D341Med (cell line): ENCODE data around the gene CBX6.

Source experiments
- DNase-seq: peaks from one replicate; pipeline ENCODE4 v3.0.0; 2012; ENCODE audit warnings: low spot score

CBX6 gene

DNA sequence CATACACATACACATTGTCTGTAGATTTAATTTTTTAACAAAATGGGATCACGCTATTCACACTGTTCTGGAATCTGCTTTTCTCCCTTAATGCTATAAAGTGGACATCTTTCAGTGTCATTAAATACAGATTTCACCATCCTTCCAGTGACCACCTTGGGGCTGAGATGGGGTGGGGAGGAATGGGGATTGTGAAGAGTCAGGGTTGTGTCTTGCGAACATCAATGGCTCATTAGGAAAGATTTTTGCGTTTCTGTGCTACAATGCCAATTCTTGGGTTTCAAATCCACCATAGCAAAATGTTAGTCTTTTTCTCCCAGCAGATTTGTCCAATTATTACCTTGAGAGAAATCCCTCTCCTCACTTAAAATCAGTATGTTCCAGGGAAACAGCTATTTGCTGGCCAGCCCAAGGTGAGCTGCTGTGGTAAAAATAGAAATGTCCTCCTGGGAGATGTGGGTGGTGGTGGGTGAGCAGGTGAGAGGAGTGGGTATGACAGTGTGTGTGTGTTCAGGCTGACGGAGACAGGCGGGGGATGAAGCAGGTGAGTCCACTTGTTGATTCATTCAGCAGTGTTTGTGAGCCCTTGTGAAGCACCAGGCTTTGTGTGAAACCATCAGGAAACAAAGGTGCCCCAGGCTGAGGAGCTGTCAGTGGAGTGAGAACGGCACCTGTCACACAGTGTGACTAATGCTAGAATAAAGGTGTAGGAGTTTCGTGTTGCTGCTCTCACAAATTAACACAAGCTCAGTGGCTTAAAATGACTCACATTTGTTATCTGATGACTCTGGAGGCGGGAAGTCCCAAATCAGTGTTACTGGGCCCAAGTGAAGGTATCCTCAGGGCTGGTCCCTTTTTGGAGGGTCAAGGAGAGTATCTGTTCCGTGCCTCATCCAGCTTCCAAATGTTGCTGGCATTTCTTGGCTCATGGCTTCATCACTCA, 1.7 kb upstream of the CBX6 start:
- no peak for DNase-seq

DNA sequence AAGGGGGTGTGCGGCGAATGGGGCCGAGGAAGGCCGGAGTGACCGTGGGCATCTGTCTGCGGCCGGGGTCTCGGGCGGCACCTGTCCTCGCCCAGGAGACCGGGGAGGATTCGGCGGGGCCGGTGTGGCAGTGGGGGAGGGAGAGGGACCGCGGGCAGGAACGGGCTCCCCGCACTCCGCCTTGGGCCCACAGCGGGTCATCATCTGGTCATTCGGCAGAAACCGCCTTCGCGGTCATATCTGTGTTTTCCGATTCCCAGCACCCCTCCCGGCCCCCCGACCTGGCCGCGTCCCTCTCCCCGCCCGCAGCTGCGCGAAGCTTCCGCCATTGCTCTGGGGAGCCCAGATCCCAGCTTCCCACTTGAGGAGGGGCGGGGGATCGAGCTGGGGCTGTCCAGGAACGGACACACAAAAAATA, 824 bp upstream of the CBX6 start:
- peak; percentile 44 for DNase-seq

DNA sequence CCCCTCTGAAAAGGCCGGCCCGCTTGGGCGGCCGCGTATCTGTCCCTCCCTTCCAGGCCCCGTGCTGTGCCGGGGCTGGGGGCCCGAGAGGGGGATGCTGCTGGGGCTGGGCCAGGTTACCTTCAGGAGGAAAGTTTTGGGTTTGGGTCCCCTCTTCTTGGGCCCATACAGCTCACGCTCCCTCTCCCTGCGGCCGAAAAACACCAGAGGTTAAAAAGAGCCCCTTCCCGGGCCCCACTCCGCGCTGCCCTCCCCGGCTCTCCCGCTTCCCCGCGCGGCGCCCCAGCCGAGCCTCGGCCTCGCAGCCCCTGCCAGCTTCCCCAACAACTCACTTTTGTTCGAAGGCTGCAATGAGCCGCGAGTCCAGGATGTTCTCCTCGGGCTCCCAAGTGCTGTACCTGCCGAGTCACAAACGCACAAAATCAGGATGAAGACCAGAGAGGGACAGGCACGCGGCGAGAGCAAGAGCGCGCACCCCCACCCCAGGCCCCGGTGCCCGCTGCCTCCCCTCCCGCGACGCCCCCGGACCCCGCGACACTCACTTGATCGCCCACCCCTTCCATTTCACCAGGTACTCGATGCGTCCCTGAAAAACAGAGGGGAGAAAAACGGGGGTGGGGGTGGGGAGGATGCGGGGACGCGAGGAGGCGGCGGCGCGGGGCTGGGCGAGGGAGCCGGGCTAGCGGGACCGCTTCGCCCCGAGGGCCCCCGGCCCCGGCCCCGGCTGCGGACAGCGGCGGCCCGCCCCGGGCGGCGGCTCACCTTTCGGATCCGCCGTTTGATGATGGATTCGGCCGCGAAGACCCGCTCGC, 450 bp downstream of the CBX6 start:
- DNase-seq: peak; percentile 51

DNA sequence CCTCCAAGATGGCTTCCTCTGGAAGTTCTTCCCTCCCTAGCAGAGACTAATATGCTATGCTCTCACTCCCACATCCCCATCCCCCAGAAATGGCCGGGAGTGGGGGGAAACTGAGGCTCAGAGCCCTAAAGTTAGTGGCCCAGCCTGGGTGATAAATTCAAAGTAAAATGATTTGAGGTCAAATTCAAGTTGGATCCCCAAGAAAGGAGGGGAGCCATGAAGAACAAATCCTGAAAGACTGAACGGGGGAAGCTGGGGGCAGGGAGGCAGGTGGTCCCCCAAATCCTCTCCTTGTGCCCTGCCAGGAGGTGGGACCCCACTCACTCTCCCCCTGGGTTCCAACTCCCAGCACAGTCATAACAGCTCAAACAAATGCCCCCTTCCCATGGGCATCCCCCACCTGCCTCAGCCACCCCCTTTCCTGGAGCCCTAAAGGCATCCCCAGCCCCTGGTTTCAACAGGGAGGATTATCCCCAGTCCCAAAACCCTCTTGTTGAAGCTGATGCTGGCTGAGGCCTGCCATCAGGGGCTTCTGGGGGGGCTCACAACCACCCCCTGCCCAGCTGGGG, 1.1 kb downstream of the CBX6 start:
- no peak for DNase-seq

DNA sequence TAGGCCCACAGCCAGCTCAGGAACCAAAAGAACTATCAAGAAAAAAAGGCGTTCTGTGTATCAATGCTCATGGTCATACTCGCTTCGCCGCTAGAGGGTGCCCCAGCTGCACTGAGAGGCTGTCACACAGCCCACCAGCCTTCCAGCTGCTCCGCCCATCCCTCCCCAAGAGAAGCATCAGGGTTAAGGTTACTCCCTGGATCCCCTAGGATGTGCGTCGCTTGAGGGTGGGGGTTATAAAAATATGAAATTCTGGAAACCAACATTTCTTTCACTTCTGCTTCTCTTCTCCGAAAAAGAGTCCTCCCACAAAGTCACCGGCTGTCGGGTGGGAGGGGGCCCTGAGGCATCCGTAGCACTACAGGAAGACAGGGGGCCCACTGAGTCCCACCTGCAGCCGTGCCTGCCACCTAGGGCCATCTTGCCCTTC, 1.7 kb downstream of the CBX6 start:
- peak; percentile 80 for DNase-seq

DNA sequence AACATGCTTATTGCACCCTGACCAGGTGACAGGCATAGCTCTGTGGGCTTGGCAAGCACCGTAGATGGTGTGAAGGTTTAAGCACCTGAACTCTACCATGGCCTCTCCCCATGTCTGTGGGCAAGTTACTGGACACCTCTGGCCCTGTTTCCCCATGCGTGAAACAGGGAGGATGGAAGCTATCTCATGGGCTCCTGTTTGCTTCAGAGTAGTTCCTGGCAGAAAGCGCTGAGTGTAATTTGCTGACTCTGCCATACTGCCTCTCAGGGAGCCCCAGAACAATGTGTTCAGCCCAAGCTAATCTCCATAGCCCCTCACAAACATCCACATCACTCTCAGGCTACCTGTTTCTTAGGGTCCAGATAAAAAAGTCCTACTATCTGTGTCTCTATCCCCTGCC, 2.4 kb downstream of the CBX6 start:
- DNase-seq: no peak

DNA sequence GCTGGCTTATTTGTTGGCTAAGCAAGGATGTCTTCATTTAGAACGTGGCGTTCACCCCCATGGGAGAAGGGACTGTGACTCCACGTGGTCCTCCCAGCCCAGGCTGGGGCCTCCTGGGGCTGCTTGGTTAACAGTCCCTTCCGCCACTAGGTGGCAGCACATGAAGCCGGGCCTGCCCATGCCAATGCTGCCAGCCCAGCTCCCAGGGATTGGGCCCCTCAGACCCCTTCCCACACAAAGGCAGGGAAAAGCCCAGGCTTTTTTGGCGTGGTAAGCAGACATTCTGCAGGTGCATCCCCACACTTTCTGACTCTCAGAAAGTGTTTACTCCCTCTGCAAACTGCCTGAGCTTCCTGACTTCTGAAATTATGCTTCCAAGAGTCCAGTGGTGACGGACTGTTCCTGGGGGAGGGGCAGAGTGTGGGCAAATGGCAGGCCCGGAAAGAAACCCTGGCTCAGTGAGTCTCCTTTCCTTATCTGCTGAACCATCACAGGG, 3.1 kb downstream of the CBX6 start:
- DNase-seq: peak; percentile 90

DNA sequence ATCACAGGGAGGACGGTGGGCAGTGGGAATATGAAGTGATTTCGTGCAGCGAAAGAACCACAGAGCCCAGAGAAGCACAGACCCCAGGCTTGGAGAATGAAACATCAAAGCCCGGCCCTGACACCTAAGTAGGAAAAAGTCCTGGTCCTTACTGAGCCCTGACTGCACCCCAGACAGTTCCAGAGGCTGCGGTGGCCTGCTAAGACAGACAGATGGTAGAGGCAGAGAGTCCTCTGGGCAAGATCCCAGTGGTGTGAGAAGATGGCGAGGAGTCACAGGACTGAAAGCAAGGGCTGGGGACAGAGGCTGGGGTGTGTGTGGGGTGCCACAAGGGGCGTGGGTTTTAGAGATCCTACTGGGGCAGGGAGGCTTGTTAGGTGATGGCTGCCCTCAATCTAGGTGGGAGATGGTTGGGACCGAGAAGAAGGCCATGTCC, 3.7 kb downstream of the CBX6 start:
- DNase-seq: no peak

DNA sequence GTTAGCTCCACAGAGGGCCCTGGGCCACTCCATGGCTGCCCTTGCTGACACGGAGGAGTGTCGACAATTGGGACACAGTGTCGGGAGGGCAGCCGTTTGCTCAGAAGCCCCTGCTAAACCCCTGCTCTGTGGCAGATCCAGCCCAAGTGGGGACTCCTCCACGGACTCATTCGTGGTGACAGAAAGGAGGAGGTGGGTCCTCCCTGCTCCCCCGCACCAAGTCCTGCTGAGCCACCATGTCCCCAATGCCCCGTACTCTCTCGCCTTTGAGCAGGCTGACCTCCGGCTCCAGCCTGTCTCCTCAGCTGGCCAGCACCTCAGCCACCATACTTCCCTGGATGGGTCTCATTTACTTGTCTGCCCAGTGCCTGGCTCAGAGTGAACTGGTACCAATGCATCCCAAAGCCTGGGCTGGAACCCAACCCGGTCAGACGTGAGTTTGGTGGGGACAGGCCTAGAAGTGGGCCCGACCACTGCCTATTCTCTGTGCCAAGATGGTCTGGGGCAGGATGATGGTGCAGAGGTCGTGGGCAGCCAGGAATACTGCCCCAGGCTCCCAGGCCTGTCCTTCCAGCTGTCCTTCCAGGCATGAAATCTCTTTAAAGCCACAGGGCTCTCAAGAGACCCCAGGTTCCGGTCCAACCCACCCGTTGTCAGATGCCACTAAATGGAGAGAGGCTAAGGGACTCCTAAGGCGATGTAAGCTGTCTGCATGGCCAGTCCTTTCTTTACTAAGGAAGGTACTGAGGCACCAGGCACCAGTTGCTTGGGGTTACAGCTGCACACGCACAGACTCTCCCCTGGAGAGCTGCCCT, 4.3 kb downstream of the CBX6 start:
- no peak for DNase-seq

DNA sequence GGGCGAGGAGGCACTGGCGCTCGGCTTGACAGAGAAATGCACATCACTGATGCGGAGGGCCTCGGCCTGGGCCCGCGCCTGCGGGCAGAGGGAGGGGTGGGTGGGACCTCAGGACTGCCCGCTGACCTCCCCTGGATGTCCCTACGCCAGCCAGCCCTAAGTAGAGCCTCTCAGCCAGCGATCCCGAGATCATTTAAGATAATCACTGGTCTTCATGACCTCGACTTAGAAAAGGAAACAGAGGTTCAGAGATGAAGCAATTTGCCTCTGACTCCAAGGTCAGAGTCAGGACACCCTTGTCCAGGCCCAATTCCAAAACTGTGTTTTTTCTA, 4.9 kb downstream of the CBX6 start:
- no peak for DNase-seq

DNA sequence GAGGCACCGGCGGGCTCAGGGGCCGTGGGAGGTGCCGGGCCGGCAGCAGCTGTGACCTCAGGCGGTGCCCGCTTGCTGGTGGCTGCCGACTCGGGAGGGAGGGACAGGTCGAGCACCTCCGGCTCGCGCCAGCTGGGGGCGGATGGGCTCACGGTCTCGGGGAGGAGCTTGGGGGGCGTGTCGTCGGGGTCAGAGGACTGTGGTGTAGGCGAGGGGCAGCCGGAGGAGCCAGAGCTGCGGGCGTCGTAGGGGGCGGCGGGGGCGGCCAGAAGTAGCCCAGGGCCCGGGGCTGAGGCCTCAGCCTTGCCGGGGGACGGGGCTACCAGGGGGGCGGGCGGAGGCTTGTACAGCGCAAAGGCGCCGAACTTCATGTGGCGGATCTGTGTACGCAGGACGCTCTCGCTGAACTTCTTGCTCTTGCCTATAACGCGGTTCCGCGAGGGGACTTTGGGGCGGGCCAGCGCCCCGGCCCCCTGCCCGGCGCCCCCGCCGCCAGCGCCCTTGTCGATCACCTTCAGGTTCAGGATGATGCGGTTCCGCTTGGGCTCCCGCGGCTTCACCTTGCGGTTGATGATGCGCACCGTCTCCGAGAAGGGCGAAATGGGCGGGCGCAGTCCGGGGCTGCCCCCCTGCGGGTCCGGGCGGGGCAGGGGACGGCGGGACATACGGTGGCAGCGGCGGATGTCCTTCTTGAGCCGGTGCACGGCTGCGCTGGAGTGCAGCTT, 5.5 kb downstream of the CBX6 start:
- DNase-seq: no peak

DNA sequence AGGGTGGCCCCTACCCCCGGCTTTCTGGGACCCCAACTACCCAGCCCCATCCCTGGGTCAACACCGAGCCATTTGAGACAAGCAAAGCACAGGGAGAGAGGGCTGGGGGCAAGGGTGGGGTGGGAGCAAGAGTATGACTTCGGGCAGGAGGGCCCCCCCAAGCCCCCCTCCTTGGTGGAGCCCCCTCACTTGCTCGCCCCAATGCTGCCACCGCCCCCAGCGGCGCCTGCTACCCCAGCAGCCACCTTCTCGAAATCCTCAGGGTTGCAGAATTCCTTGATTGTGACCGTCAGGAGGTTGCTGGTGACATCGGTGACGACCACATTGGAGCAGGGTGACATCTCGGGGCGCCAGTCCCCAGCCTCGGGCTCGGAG, 6.0 kb downstream of the CBX6 start:
- no peak for DNase-seq

DNA sequence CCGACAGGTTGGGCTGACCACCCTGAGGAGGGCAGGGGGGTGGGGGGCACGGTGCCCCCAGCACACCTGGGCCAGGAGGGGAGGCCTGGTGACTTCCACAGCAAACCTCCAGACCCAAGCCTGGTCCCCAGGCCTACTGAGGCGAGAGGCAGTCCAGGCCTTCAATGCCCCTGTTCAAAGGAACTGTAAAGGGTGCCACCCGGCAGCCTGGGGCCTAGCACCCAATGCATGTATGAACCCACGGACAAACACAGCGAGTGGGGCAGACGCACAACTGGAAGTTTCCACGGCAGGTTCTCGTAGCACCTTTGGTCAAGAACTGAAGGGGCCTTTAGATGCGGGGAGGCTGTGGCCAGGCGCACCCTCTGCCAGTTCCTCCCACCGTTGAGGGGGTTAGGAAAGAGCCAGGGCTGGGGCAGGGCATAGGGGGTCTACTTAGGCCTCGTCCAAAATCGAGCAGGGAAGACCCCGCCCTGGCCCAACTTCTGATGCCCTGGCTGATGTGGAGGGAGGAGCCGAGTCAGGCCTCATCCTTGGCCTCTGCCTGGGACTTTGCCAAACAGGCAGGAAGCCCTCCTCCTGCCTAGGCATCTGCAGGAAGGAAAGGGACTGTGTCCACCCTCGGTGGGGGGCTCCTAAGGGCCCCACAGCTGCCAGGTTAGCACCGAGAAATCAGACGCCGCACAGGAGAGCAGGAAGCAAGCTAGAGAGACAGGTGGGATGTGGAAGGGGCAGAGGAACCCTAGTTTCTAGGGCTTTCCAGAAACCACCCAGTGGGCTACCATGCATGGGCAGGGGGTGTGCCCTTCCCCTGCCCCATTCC, 6.6 kb downstream of the CBX6 start:
- no peak for DNase-seq

DNA sequence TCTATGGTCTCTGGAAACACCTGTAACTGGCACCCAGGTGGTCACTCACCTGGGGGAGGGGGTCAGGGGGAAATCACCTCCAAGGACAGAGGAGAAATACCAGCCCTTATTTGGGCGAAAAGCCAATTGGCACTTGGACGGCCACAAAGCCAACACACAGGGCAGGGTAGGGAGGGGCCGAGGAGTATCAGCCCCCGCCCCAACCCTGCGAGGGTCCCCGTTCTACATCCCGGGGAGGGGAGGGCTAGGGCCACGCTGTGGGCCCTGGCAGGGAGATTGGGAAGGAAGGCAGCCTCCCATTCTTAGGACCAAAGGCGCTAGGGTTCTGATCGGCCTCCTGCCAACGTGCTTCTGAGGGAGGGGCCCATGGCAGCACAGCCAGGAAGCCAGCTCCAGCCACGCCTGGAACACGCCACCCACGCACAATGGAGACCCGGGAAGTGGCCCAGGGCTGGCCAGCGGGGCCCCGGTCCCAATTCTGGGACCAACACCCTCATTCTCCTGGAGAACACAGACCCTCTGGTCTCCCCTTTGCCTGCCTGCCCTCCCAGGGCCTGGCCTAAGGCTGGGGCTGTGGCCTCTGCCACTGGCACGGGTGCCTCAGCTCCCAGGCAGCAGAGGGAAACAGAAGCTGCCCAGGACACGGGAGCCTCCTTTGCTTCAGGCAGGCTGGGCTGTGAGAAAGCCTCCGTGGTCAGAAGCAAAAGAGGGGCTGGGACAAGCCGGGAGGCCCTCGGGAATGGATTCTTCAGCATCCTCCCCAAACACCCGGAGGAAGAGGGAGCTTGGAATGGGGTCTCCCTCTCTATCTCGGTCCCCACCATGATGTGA, 7.4 kb downstream of the CBX6 start:
- no peak for DNase-seq

DNA sequence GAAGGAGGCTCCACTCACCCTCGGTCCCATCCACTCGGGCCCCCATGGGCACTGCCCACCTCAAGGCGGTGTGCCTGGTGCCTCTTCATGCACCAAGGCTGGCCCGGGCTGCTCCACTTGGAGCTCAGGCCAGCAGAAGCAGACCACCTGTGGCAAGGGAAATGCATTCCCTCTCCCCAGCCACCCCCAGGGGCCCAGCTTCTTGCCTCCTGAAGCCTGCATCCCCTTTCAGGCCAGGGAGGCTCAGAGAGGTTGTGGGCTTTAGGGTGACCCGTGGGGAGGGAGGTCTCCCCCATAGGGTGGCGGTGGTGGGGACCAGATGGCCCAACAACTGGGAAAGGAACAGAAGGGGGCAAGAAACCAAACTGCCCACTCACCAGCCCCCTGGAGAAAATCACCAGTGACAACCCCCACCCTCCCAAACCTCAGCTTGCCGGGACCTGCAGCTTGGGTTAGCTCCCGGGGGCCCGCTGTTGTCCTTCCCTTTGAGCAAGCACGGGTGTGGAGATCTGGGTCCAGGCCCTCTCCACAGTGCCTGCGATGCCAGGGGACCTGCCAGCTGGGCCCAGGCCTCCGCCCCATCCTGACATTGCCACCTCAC, 8.4 kb downstream of the CBX6 start:
- no peak for DNase-seq

DNA sequence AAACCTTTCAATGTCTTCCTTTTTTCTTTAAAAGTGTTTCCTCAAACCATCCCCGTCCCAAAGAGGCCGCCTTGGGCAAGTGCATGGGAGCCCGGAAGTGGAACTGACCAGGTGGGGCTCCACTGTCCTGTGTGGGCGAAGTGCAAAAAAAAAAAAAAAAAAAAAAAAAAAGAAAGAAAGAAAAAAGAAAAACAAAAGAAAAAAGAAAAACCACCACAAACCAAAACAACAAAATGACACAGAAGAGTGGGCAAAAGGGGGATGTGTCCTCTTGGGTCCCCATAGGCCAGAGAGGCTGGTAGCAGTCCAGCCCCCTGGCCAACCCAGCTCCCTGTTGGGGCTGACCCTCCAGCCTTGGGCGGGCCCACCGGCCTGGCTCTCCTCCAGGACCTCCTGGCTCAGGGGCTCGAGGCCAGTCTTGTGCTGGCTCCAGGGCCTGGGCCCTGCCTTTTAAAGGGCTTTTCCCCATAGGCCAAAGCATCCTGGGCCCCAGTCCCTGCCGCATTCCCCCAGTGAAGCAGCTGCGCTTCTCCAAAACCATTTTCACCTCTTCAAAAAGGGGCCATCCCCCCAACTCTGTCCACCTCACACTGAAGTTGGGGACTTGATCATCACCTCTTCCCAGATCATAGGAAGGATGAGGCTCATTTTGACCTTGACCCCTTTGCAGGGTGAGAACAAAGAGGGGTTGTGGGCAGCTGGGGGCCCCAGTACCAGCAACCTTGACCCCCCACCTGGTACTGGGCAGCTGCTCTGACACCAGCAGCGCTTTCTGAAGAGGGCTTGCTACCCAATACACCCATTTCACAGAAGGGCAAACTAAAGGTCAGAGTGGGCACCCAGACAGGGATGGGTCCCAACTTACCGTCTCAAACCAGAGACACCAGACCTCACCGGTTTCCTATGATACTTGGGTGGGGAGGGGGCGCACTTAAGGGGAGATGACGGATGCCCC, 9.4 kb downstream of the CBX6 start:
- no peak for DNase-seq

DNA sequence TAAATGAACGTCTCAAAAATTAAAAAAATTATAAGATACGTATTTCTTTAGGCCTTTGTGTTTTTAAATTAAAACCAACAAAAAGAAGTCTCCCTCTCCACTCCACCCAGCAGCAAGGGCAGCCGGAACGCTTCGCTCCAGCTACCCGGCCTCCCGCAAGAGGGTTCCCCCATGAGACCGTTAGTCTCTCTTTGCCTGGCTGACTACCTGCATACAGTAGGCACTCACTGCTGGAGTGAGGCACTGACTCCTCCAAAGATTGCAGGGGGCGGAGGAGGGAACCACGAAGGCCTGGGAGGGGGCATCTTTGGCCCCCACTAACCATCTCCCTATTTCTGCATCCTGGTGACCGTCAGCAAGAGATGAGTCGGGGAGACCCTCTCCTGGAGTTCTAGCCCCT, 10.1 kb downstream of the CBX6 start:
- DNase-seq: no peak
